ENCODE measurements around the gene HUS1. TPM values are rescaled to one million over a fixed set of nuclear protein-coding genes. Genes with fewer than 3 reads are reported as not detected.
A peak's percentile ranks its signal among the peaks of the same experiment; 100 is the strongest.

The HUS1 gene
- total RNA-seq, 2 experiments from 2014 or later = 38.5 to 39.4 TPM

GRCh38 chr7:47940088-47941013 lies 39.1 kb downstream of the HUS1 start:
- Mint-ChIP-seq H3K4me3 (no peak overlapping the region), H3K36me3 (ENCODE audit: low read depth) (no peaks in the 10 kb centered on the region), H3K27me3 (no peaks in the 10 kb centered on the region), H3K27ac (no peak overlapping the region), H3K4me1 (peaks cover 9% of the 10 kb centered on the region), H3K9me3 (no peaks in the 10 kb centered on the region)
- ChIA-PET POLR2A (no interaction called here), CTCF (interaction anchor here (0.6 to 1.8 kb wide), 4 partner anchors 10 to 214 kb away, joined by 3 to 5 read pairs (median 3); no protein-coding TSS in a partner anchor)
- no peak for DNase-seq

GRCh38 chr7:47939425-47940036 lies 39.9 kb downstream of the HUS1 start:
- Mint-ChIP-seq H3K9me3 (no peaks in the 10 kb centered on the region), H3K27ac (no peak overlapping the region), H3K4me1 (peaks cover 9% of the 10 kb centered on the region), H3K36me3 (ENCODE audit: low read depth) (no peaks in the 10 kb centered on the region), H3K27me3 (no peaks in the 10 kb centered on the region), H3K4me3 (no peak overlapping the region)
- ChIA-PET POLR2A (no interaction called here), CTCF (no interaction called here)
- no peak for DNase-seq

- POLR2A ChIA-PET = no interaction called here
- Mint-ChIP-seq H3K4me1 (peaks cover 9% of the 10 kb centered on the region), H3K27ac (no peak overlapping the region), H3K9me3 (no peaks in the 10 kb centered on the region), H3K36me3 (ENCODE audit: low read depth) (no peaks in the 10 kb centered on the region), H3K27me3 (no peaks in the 10 kb centered on the region), H3K4me3 (no peak overlapping the region)
- CTCF ChIA-PET = interaction anchor here (1.2 kb wide), 1 partner anchor 183 kb away, joined by 3 read pairs; no protein-coding TSS in a partner anchor
- no peak for DNase-seq
Observed at GRCh38 chr7:47938574-47939165, 40.7 kb downstream of the HUS1 start.

GRCh38 chr7:47937711-47938573 lies 41.5 kb downstream of the HUS1 start:
- Mint-ChIP-seq H3K4me1 (peaks cover 9% of the 10 kb centered on the region), H3K27me3 (no peaks in the 10 kb centered on the region), H3K4me3 (no peak overlapping the region), H3K36me3 (ENCODE audit: low read depth) (no peaks in the 10 kb centered on the region), H3K9me3 (no peaks in the 10 kb centered on the region), H3K27ac (peak overlapping the region; percentile 43)
- POLR2A ChIA-PET = no interaction called here
- CTCF ChIA-PET = interaction anchor here (1.2 to 2.0 kb wide), 2 partner anchors 173 to 184 kb away, joined by 3 to 5 read pairs; no protein-coding TSS in a partner anchor
- no peak for DNase-seq

- H3K9me3 Mint-ChIP-seq = no peaks in the 10 kb centered on the region
- peak; percentile 8 for DNase-seq
- H3K27me3 Mint-ChIP-seq = no peaks in the 10 kb centered on the region
- H3K4me1 Mint-ChIP-seq = peaks cover 9% of the 10 kb centered on the region
- no peak overlapping the region for H3K4me3 Mint-ChIP-seq
- ChIA-PET POLR2A (no interaction called here), CTCF (interaction anchor here (1.2 to 2.0 kb wide), 2 partner anchors 173 to 184 kb away, joined by 3 to 5 read pairs; no protein-coding TSS in a partner anchor)
- H3K36me3 Mint-ChIP-seq (ENCODE audit: low read depth) = no peaks in the 10 kb centered on the region
- H3K27ac Mint-ChIP-seq = peak overlapping the region; percentile 43
Observed at GRCh38 chr7:47937065-47937687, 42.2 kb downstream of the HUS1 start.

- Mint-ChIP-seq H3K4me3 (no peak overlapping the region), H3K27ac (no peak overlapping the region), H3K27me3 (no peaks in the 10 kb centered on the region), H3K4me1 (peaks cover 9% of the 10 kb centered on the region), H3K9me3 (no peaks in the 10 kb centered on the region), H3K36me3 (ENCODE audit: low read depth) (no peaks in the 10 kb centered on the region)
- no peak for DNase-seq
- CTCF ChIA-PET = interaction anchor here (2.0 kb wide), 1 partner anchor 174 kb away, joined by 5 read pairs; no protein-coding TSS in a partner anchor
- POLR2A ChIA-PET = no interaction called here
Observed at GRCh38 chr7:47936323-47936722, 43.1 kb downstream of the HUS1 start.

- Mint-ChIP-seq H3K4me1 (peaks cover 9% of the 10 kb centered on the region), H3K9me3 (no peaks in the 10 kb centered on the region), H3K36me3 (ENCODE audit: low read depth) (no peaks in the 10 kb centered on the region), H3K4me3 (no peak overlapping the region), H3K27ac (no peak overlapping the region), H3K27me3 (no peaks in the 10 kb centered on the region)
- CTCF ChIA-PET = interaction anchor here (1.2 kb wide), 1 partner anchor 19 kb away, joined by 3 read pairs; no protein-coding TSS in a partner anchor
- POLR2A ChIA-PET = no interaction called here
- no peak for DNase-seq
Observed at GRCh38 chr7:47935336-47935735, 44.1 kb downstream of the HUS1 start.

GRCh38 chr7:47934831-47935230 lies 44.6 kb downstream of the HUS1 start:
- no peaks in the 10 kb centered on the region for H3K9me3 Mint-ChIP-seq
- H3K36me3 Mint-ChIP-seq (ENCODE audit: low read depth) = no peaks in the 10 kb centered on the region
- H3K27me3 Mint-ChIP-seq = no peaks in the 10 kb centered on the region
- no peak overlapping the region for H3K4me3 Mint-ChIP-seq
- DNase-seq = no peak
- POLR2A ChIA-PET = no interaction called here
- peaks cover 9% of the 10 kb centered on the region for H3K4me1 Mint-ChIP-seq
- no peak overlapping the region for H3K27ac Mint-ChIP-seq
- CTCF ChIA-PET = interaction anchor here (1.2 kb wide), 1 partner anchor 20 kb away, joined by 3 read pairs; no protein-coding TSS in a partner anchor

GRCh38 chr7:47933215-47933614 lies 46.2 kb downstream of the HUS1 start:
- POLR2A ChIA-PET = no interaction called here
- peaks cover 9% of the 10 kb centered on the region for H3K4me1 Mint-ChIP-seq
- no peak for DNase-seq
- CTCF ChIA-PET = no interaction called here
- no peak overlapping the region for H3K27ac Mint-ChIP-seq
- H3K27me3 Mint-ChIP-seq = no peaks in the 10 kb centered on the region
- no peak overlapping the region for H3K4me3 Mint-ChIP-seq
- H3K36me3 Mint-ChIP-seq (ENCODE audit: low read depth) = no peaks in the 10 kb centered on the region
- H3K9me3 Mint-ChIP-seq = no peaks in the 10 kb centered on the region

GRCh38 chr7:47932466-47933037 lies 46.9 kb downstream of the HUS1 start:
- no peak overlapping the region for H3K27ac Mint-ChIP-seq
- no peak for DNase-seq
- no peaks in the 10 kb centered on the region for H3K9me3 Mint-ChIP-seq
- no peaks in the 10 kb centered on the region for H3K27me3 Mint-ChIP-seq
- peaks cover 5% of the 10 kb centered on the region for H3K4me1 Mint-ChIP-seq
- POLR2A ChIA-PET = no interaction called here
- no peaks in the 10 kb centered on the region for H3K36me3 Mint-ChIP-seq (ENCODE audit: low read depth)
- H3K4me3 Mint-ChIP-seq = no peak overlapping the region
- CTCF ChIA-PET = no interaction called here

GRCh38 chr7:47932016-47932415 lies 47.4 kb downstream of the HUS1 start:
- no peak for DNase-seq
- Mint-ChIP-seq H3K36me3 (ENCODE audit: low read depth) (no peaks in the 10 kb centered on the region), H3K27me3 (no peaks in the 10 kb centered on the region), H3K4me3 (no peak overlapping the region), H3K9me3 (no peaks in the 10 kb centered on the region), H3K27ac (no peak overlapping the region), H3K4me1 (no peaks in the 10 kb centered on the region)
- ChIA-PET CTCF (no interaction called here), POLR2A (no interaction called here)

All from activated CD4-positive, alpha-beta T cell treated with anti-CD3 and anti-CD28 coated beads, Interleukin-2, amount 10 ng/mL, durations not matched to agents 7 days and 5 days (primary cell).